Measurements from ENCODE around the gene GLP1R. TPM values are rescaled to one million over a fixed set of nuclear protein-coding genes. Genes with fewer than 3 reads are reported as not detected.
A peak's percentile ranks its signal among the peaks of the same experiment; 100 is the strongest.

Gene GLP1R
- total and polyA plus RNA-seq, 2 donors from 2014 or later, result 0.13 to 0.22 TPM

DNA sequence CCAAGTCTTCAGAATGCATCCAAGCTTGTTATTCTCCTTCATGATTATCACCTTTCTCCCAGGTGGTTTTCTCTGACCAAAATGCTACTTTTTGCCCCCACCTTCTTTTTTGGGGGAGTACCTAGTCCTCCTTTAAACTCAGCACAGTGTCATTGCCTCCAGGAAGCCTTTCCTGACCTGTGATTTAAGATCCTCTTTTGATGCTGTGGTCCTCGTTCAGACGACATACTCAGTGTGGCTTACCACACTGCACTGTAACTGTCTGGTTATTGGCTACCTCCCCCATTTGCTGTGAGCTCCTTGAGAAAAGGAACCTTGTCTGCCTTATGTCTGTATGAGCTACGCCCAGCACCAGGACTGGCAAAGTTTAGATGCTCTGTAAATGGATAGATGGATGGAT is 51.8 kb downstream of the GLP1R start:
- Histone ChIP-seq H3K27me3 (ENCODE audit: control insufficient read depth, insufficient read depth, low read length) (no peaks in the 10 kb centered on the region), H3K27ac (ENCODE audit: low read depth in 2 of 2, low read length in 2 of 2) (no peak overlapping the region), H3K4me1 (ENCODE audit: control insufficient read depth in 2 of 3, insufficient read depth in 2 of 3, low read depth in 1 of 3, low read length in 3 of 3) (peaks cover 0 to 7% (median 0%) of the 10 kb centered on the region in 3 donors), H3K36me3 (ENCODE audit: control insufficient read depth in 2 of 3, insufficient read depth in 3 of 3, low read length in 3 of 3) (peaks cover 2 to 4% (median 3%) of the 10 kb centered on the region in 3 donors), H3K9me3 (ENCODE audit: control insufficient read depth in 2 of 3, insufficient read depth in 1 of 3, low read length in 3 of 3) (no peaks in the 10 kb centered on the region), H3K4me3 (ENCODE audit: low read length in 3 of 3) (no peak overlapping the region), H3K9ac (ENCODE audit: low read length in 3 of 3) (no peak overlapping the region)
- no peak for FAIRE-seq
- intact Hi-C loops (cut with DNase I), result no loop called here
- DNase-seq, result no peak
- no peak for TF ChIP-seq CTCF (IDR thresholded peaks at IDR 0.05; ENCODE audit: borderline replicate concordance, extremely low read depth, insufficient read depth)

DNA sequence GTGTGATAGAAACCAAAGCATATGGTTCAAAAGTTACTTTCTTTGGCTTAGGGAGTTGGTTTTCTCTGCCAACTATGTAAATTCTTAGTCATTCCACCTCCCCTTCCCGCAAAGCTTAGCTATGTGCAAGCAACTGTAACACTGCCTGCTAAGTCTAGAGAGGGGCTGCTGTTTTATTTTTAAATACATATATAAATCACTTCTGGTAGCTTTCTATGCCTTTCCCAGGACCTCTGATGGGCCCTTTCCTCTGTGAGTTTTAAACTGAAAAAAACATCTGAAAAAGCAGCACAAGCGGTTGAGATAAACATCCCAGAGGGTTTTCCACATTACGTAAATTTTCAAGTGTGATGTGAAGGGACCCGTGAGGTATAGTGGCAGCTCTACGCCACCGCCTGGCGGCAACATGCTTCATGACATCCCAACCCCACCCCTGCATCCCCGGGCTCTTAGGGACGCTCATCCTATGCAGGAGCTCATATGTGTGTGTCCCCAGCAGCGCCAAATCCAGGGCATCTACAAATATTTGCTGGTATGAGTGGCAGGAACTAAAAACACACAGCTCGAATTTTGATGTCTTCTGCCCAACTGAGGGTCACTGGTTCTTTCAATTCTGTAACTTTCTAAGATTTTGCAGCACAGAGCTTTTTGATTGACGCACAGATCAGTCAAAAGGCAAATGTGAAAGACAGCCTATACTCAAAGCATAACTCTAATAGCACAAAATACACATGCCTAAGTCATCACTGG is 53.7 kb downstream of the GLP1R start:
- intact Hi-C loops (cut with DNase I), result no loop called here
- no peak overlapping the region for H3K27ac ChIP-seq (ENCODE audit: low read depth in 2 of 2, low read length in 2 of 2)
- H3K36me3 ChIP-seq (ENCODE audit: control insufficient read depth in 2 of 3, insufficient read depth in 3 of 3, low read length in 3 of 3), result peaks cover 3 to 6% (median 3%) of the 10 kb centered on the region in 3 donors
- DNase-seq (peak in 3 of 5 donors; percentile 42 to 87 (median 73)), FAIRE-seq (no peak)
- H3K4me3 ChIP-seq (ENCODE audit: low read length in 3 of 3), result no peak overlapping the region
- TF ChIP-seq CTCF (IDR thresholded peaks at IDR 0.05; ENCODE audit: borderline replicate concordance, extremely low read depth, insufficient read depth), result no peak
- peaks cover 0 to 7% (median 0%) of the 10 kb centered on the region in 3 donors for H3K4me1 ChIP-seq (ENCODE audit: control insufficient read depth in 2 of 3, insufficient read depth in 2 of 3, low read depth in 1 of 3, low read length in 3 of 3)
- no peaks in the 10 kb centered on the region for H3K27me3 ChIP-seq (ENCODE audit: control insufficient read depth, insufficient read depth, low read length)
- H3K9me3 ChIP-seq (ENCODE audit: control insufficient read depth in 2 of 3, insufficient read depth in 1 of 3, low read length in 3 of 3), result no peaks in the 10 kb centered on the region
- no peak overlapping the region for H3K9ac ChIP-seq (ENCODE audit: low read length in 3 of 3)

DNA sequence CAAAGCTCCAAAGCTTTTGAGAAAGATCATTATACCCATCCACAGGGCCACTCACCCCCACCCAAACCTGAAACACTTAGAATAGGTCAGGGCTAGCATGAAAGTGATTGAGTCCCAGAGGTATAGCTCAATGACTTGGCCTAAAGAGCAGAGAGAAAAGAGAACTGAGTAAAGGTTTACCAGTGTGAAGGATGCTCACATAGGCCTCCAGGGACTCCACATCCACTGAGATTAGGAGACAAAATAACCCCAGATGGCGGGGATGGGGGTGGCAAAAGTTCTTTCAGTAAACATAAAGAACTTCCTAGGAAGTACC is 54.2 kb downstream of the GLP1R start:
- DNase-seq (no peak), FAIRE-seq (no peak)
- peaks cover 3 to 6% (median 3%) of the 10 kb centered on the region in 3 donors for H3K36me3 ChIP-seq (ENCODE audit: control insufficient read depth in 2 of 3, insufficient read depth in 3 of 3, low read length in 3 of 3)
- H3K27me3 ChIP-seq (ENCODE audit: control insufficient read depth, insufficient read depth, low read length), result no peaks in the 10 kb centered on the region
- TF ChIP-seq CTCF (IDR thresholded peaks at IDR 0.05; ENCODE audit: borderline replicate concordance, extremely low read depth, insufficient read depth), result no peak
- no peak overlapping the region for H3K4me3 ChIP-seq (ENCODE audit: low read length in 3 of 3)
- H3K4me1 ChIP-seq (ENCODE audit: control insufficient read depth in 2 of 3, insufficient read depth in 2 of 3, low read depth in 1 of 3, low read length in 3 of 3), result peaks cover 0 to 7% (median 0%) of the 10 kb centered on the region in 3 donors
- H3K9ac ChIP-seq (ENCODE audit: low read length in 3 of 3), result no peak overlapping the region
- H3K27ac ChIP-seq (ENCODE audit: low read depth in 2 of 2, low read length in 2 of 2), result no peak overlapping the region
- H3K9me3 ChIP-seq (ENCODE audit: control insufficient read depth in 2 of 3, insufficient read depth in 1 of 3, low read length in 3 of 3), result no peaks in the 10 kb centered on the region
- intact Hi-C loops (cut with DNase I), result no loop called here
